HG02870 (cell line): ENCODE data around the gene WDR93.
"Not testable (repeated sequence)": the region's sequence is repeated elsewhere in the genome, so short reads cannot be mapped to it uniquely, and the experiment has no call there.

Source experiments
- ATAC-seq: cut with Tn5 transposase; IDR thresholded peaks from one replicate; pipeline ENCODE4 v1.9.1; 2021; ENCODE audit warnings: mild to moderate bottlenecking, moderate library complexity; ENCODE audit not compliant: unreplicated experiment

WDR93 gene

GRCh38 chr15:89681146-89681545 lies 9.5 kb upstream of the WDR93 start:
- no peak for ATAC-seq

- no peak for ATAC-seq
These were observed 4.6 kb upstream of the WDR93 start for GRCh38 chr15:89685995-89686394.

GRCh38 chr15:89686522-89686921 lies 4.1 kb upstream of the WDR93 start:
- ATAC-seq: no peak

DNA sequence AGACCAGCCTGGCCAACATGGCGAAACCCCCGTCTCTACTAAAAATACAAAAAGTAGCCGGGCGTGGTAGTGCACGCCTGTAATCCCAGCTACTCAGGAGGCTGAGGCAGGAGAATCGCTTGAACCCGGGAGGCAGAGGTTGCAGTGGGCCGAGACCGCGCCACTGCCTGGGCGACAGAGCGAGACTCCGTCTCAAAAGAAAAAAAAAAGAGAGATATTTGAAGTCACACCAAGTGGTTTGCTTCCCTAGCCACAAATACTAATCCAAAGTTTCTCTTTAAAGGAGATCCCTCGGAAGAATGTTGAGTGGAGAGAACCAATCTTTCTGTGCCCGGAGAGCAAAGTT lies 708 bp upstream of the WDR93 start:
- ATAC-seq: not testable (repeated sequence)

DNA sequence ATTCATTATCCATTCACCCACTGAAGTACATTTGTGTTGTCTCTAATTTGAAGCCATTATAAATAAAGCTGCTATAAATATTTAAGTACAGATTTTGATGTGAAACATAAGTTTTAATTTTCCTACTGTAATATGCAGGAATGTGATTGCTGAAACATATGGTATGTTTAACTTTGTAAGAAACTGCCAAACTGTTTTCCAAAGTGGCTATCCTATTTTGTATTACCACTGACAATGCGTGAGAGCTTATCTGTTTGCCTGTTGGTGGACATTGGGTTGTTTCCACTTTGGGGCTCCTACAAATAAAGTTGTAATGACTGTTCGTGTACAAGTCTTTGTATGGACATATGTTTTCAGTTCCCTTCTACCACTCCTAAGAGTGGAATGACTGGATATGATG lies 2.5 kb downstream of the WDR93 start:
- ATAC-seq: no peak

GRCh38 chr15:89693696-89694095 lies 3.1 kb downstream of the WDR93 start:
- no peak for ATAC-seq

GRCh38 chr15:89695198-89695597 lies 4.6 kb downstream of the WDR93 start:
- ATAC-seq: no peak

GRCh38 chr15:89704411-89704810 lies 13.8 kb downstream of the WDR93 start:
- ATAC-seq: no peak

DNA sequence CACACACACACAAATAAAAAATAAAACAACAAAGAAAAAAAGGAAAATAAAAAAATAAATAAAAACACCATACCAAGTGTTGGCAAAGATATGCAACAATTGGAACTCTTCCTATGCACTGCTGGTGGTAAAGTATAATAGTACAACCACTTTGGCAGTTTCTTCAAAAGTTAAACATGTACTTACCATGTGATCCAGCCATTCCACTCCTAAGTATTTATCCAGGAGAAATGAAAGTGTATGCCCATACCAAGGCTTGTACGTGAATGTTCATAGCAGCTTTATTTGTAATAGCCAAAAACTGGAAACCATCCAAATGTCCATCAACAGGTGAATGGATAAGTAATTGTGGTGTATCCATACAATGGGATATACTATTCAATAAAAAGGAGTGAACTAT lies 17.0 kb downstream of the WDR93 start:
- ATAC-seq: no peak

DNA sequence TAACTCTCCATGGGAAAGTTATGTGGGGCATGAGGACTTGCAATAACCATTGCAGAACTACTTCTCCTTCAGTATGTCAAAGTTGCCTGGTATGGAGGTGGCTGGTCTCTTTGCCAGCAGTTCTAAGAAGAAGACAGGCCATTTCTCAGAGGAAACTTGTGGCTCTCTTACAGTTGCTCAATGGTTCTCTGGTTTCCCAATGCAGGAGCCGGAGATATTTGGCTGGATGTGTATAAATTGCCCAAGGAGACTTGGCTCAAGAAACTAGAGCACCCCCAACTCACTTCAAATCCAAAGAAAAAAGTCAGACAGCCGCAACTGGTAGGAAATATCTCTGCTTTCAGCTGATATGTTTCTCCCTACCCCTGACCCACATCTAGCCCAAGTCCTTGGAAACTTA lies 24.2 kb downstream of the WDR93 start:
- no peak for ATAC-seq

DNA sequence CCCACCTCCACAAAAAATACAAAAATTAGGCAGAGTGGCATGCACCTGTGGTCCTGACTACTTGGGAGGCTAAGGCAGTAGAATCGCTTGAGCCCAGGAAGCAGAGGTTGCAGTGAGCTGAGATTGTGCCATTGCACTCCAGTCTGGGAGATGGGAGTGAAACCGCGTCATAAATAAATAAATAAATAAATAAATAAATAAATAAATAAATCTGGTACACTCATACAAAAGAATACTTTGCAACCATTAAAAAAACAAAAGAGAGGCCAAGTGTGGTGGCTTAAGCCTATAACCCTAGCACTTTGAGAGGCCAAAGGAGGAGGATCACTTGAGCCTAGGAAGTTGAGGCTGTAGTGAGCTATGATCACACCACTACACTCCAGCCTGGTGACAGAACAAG lies 32.4 kb downstream of the WDR93 start:
- ATAC-seq: no peak

DNA sequence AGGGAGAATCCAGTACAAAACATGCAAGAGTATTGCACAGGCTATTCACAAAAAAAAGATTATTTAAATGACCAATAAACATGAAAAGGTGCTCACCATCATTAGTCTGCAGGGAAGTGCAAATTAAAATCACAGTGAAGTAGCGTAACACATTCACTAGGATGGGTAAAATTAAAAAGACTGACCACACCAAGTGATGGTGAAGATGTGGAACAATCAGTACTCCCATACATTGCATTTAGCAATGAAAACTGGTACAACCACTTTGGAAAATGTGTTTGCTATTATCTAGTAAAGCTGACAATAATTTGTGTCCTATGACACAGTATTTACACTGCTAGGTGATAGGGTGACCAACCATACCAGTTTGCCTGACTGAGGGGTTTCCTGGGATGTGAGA lies 34.0 kb downstream of the WDR93 start:
- ATAC-seq: no peak

- no peak for ATAC-seq
These were observed 34.5 kb downstream of the WDR93 start for GRCh38 chr15:89725064-89725463.

- ATAC-seq: no peak
These were observed 37.6 kb downstream of the WDR93 start for GRCh38 chr15:89728254-89728653.

- ATAC-seq: no peak
These were observed 40.7 kb downstream of the WDR93 start for GRCh38 chr15:89731275-89731674.

GRCh38 chr15:89732451-89733172 lies 42.0 kb downstream of the WDR93 start:
- no peak for ATAC-seq

DNA sequence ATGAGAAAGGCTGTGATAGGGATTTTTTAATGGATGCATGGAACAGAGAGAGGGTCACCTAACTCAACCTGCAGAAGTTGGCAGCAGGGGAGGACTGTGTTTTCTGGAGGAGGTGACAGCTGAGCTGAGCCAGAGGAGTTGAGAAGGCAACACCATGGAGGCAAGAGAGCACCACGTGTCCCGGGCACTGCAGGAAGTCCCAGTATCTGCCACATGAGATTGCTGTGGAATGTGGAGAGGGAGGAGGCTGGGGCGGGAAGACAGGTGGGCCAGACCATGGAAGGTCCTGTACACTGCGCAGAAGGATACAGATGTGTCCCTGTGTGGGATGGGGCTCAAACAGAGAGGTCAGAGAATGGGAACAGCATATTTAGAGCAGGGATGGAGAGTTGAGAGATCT lies 45.2 kb downstream of the WDR93 start:
- ATAC-seq: no peak

GRCh38 chr15:89740137-89740536 lies 49.5 kb downstream of the WDR93 start:
- ATAC-seq: no peak

DNA sequence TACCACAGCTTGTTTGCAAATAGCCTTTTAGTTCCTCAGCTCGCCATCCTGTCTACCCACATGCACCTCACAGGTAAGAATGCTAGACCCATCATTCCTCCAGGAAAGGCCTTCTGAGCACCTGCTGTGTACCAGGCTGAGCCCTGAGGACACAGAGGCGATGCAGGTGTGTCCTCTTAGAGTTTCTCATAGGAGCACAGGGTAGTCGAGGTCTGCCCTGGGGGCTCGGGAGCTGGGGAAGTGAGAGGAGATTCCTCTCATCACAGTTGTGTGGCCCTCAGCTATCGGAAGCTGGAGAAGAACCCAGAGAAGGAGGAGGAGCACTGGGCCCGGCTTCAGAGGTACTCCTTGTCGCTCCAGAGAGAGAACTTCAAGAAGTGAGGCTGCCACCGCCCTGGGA lies 52.4 kb downstream of the WDR93 start:
- no peak for ATAC-seq

DNA sequence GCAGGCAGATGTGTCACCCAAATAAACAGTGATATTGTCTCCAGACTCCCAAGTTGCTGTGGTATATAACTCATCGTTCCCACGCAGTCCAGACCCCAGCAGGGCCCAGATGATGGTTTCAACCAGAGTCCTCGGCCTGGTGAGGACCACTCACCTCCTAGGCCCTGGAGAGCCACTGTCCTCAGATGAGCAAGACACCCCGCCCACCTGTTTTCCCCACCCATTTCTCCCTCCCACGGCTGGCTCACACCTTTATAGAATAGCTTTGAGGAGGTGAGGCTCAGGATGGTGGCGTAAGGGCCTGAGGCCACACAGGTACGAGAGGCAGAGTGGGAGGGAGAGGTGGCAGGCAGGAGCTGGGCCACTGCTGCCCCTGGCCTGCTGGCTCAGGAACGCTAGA lies 53.0 kb downstream of the WDR93 start:
- no peak for ATAC-seq

- no peak for ATAC-seq
These were observed 54.5 kb downstream of the WDR93 start for GRCh38 chr15:89745131-89745530.

DNA sequence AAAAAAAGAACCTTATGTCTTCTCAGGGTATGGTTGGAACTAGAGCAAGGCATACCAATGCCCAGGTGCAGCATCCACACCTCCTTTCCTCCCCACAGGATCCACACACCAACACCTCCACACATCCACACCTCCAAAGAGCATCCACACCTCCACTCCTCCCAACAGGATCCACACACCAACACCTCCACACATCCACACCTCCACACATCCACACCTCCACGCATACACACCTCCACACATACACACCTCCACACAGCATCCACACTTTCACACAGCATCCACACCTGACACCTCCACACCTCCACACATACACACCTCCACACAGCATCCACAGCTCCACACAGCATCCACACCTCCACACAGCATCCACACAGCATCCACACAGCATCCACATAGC lies 55.2 kb downstream of the WDR93 start:
- no peak for ATAC-seq

DNA sequence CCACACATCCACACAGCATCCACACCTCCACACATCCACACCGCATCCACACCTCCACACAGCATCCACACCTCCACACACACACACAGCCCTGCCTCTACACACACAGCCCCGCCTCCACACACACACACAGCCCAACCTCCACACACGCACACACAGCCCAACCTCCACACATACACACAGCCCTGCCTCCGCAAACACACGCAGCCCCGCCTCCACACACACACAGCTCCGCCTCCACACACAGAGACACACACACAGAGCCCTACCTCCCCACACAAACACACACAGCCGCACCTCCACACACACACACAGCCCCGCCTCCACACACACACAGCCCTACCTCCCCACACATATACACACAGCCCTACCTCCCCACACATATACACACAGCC lies 55.8 kb downstream of the WDR93 start:
- ATAC-seq: no peak
